ENCODE data around the gene CDCA5.

The CDCA5 gene

DNA sequence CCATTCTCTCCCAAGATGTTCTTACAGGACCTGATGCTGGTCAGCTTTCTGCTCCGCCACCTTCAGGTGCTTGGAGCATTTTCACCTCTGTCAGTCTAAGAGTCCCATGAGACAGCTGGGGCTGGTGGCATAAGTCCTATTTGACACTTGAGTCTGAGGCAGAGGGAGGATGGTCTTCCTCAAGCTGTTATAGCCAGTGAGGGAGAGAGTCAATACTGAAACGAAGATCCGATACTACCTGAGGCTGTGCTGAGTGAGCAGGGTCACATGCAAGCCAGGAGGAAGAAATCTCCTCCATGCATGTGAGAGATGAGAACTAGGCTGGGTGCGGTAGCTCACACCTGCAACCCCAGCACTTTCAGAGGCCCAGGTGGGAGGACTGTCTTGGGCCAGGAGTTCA lies 5.8 kb upstream of the CDCA5 start:
- in situ Hi-C loops (cut with HindIII; ENCODE audit: low pct_ligation_motif_present, low sequenced_read_pairs), result no loop called here
- H3K27me3 ChIP-seq (replicated peaks), result no peaks in the 10 kb centered on the region
- no peak overlapping the region for H3K4me3 ChIP-seq (ENCODE audit: low read depth, low read length)
- no peak overlapping the region for H3K27ac ChIP-seq
- DNase-seq, result no peak
- peaks cover 22% of the 10 kb centered on the region for H3K36me3 ChIP-seq (replicated peaks)
- TF ChIP-seq, protein P1, sequence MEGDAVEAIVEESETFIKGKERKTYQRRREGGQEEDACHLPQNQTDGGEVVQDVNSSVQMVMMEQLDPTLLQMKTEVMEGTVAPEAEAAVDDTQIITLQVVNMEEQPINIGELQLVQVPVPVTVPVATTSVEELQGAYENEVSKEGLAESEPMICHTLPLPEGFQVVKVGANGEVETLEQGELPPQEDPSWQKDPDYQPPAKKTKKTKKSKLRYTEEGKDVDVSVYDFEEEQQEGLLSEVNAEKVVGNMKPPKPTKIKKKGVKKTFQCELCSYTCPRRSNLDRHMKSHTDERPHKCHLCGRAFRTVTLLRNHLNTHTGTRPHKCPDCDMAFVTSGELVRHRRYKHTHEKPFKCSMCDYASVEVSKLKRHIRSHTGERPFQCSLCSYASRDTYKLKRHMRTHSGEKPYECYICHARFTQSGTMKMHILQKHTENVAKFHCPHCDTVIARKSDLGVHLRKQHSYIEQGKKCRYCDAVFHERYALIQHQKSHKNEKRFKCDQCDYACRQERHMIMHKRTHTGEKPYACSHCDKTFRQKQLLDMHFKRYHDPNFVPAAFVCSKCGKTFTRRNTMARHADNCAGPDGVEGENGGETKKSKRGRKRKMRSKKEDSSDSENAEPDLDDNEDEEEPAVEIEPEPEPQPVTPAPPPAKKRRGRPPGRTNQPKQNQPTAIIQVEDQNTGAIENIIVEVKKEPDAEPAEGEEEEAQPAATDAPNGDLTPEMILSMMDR (IDR thresholded peaks at IDR 0.05; ENCODE audit: low read depth, low read length, missing control alignments), result no peak

- DNase-seq, result no peak
- Histone ChIP-seq H3K4me3 (ENCODE audit: low read depth, low read length) (no peak overlapping the region), H3K27me3 (replicated peaks) (no peaks in the 10 kb centered on the region), H3K27ac (no peak overlapping the region), H3K36me3 (replicated peaks) (peaks cover 22% of the 10 kb centered on the region)
- TF ChIP-seq, protein P1 (IDR thresholded peaks at IDR 0.05; ENCODE audit: low read depth, low read length, missing control alignments), result no peak
- in situ Hi-C loops (cut with HindIII; ENCODE audit: low pct_ligation_motif_present, low sequenced_read_pairs), result no loop called here
These were observed 4.0 kb upstream of the CDCA5 start for GRCh38 chr11:65087827-65088226.

GRCh38 chr11:65087216-65087615 lies 3.4 kb upstream of the CDCA5 start:
- TF ChIP-seq, protein P1 (IDR thresholded peaks at IDR 0.05; ENCODE audit: low read depth, low read length, missing control alignments), result no peak
- H3K4me3 ChIP-seq (ENCODE audit: low read depth, low read length), result no peak overlapping the region
- peaks cover 22% of the 10 kb centered on the region for H3K36me3 ChIP-seq (replicated peaks)
- no peaks in the 10 kb centered on the region for H3K27me3 ChIP-seq (replicated peaks)
- DNase-seq, result no peak
- H3K27ac ChIP-seq, result no peak overlapping the region
- in situ Hi-C loops (cut with HindIII; ENCODE audit: low pct_ligation_motif_present, low sequenced_read_pairs), result no loop called here

- H3K27me3 ChIP-seq (replicated peaks), result no peaks in the 10 kb centered on the region
- no peak for DNase-seq
- H3K4me3 ChIP-seq (ENCODE audit: low read depth, low read length), result no peak overlapping the region
- TF ChIP-seq, protein P1 (IDR thresholded peaks at IDR 0.05; ENCODE audit: low read depth, low read length, missing control alignments), result no peak
- in situ Hi-C loops (cut with HindIII; ENCODE audit: low pct_ligation_motif_present, low sequenced_read_pairs), result no loop called here
- peaks cover 22% of the 10 kb centered on the region for H3K36me3 ChIP-seq (replicated peaks)
- no peak overlapping the region for H3K27ac ChIP-seq
These were observed 3.0 kb upstream of the CDCA5 start for GRCh38 chr11:65086809-65087208.

DNA sequence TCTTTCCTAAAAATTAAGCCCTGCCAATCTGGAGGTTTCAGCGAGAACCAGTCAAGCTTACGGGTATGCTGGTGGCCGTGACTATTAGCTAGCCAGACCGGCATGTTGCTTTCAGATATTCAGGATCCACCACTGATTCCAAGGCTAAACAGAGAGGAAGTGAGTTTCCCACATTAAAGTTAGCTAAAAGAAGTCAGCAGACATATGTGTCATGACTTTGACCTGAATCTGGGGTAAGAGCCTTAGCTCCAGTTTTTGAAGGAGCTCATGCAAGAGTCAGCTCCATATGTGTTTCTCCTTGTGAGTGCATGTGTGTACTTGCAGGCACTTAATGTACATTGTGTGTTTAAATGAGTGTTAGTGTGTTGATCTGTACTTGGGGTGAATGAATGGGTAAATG lies 1.6 kb upstream of the CDCA5 start:
- no peak overlapping the region for H3K4me3 ChIP-seq (ENCODE audit: low read depth, low read length)
- H3K36me3 ChIP-seq (replicated peaks), result peaks cover 22% of the 10 kb centered on the region
- TF ChIP-seq, protein P1 (IDR thresholded peaks at IDR 0.05; ENCODE audit: low read depth, low read length, missing control alignments), result no peak
- in situ Hi-C loops (cut with HindIII; ENCODE audit: low pct_ligation_motif_present, low sequenced_read_pairs), result no loop called here
- no peak for DNase-seq
- no peaks in the 10 kb centered on the region for H3K27me3 ChIP-seq (replicated peaks)
- no peak overlapping the region for H3K27ac ChIP-seq

- peak overlapping the region; percentile 87 for H3K4me3 ChIP-seq (ENCODE audit: low read depth, low read length)
- TF ChIP-seq, protein P1 (IDR thresholded peaks at IDR 0.05; ENCODE audit: low read depth, low read length, missing control alignments), result no peak
- DNase-seq, result no peak
These were observed 947 bp upstream of the CDCA5 start for GRCh38 chr11:65084598-65085375.

More at GRCh38 chr11:65084598-65085375, 947 bp upstream of the CDCA5 start:
- in situ Hi-C loops (cut with HindIII; ENCODE audit: low pct_ligation_motif_present, low sequenced_read_pairs), result no loop called here
- Histone ChIP-seq H3K27ac (peak overlapping the region; percentile 98), H3K36me3 (replicated peaks) (peaks cover 20% of the 10 kb centered on the region), H3K27me3 (replicated peaks) (no peaks in the 10 kb centered on the region)

Data from brain microvascular endothelial cell (primary cell).